CD14-positive monocyte (primary cell): ENCODE measurements around the gene ACBD5. TPM values are rescaled to one million over a fixed set of nuclear protein-coding genes. Genes with fewer than 3 reads are reported as not detected.

ENCODE experiments used
- DNase-seq, 3 donors: peaks; one replicate each; pipeline ENCODE4 v3.0.0-alpha.2; 2011 to 2022
- H2AFZ ChIP-seq: 2 replicates; pipeline ENCODE4 v1.6.0; 2012; ENCODE audit warnings: mild to moderate bottlenecking, low read depth, low read length, inconsistent platforms; ENCODE audit not compliant: insufficient read depth, poor library complexity, severe bottlenecking
- H3K27ac ChIP-seq, 2 donors: 1 replicate in 1 of 2; 2 replicates in 1 of 2; pipeline ENCODE4 v1.5.1; 2012 to 2013; ENCODE audit warnings: low read length in 2 of 2, control low read depth in 1 of 2, inconsistent platforms in 1 of 2, low read depth in 1 of 2, mild to moderate bottlenecking in 1 of 2
- H3K27me3 ChIP-seq, 2 donors: one replicate each; pipeline versions ENCODE4 v1.6.0 to v1.6.1; 2011 to 2013; ENCODE audit warnings: low read length in 2 of 2; ENCODE audit not compliant: control insufficient read depth in 2 of 2, insufficient read depth in 2 of 2
- H3K36me3 ChIP-seq, 2 donors: replicated peaks in 1 of 2; 1 replicate in 1 of 2; 2 replicates in 1 of 2; pipeline versions ENCODE4 v1.5.1 to v1.6.1; 2012 to 2013; ENCODE audit warnings: low read length in 2 of 2, control low read depth in 1 of 2, inconsistent platforms in 1 of 2, mild to moderate bottlenecking in 1 of 2; ENCODE audit not compliant: insufficient read depth in 2 of 2, control insufficient read depth in 1 of 2
- H3K4me1 ChIP-seq, 2 donors: 1 replicate in 1 of 2; 2 replicates in 1 of 2; pipeline versions ENCODE4 v1.5.1 to v1.6.1; 2012 to 2013; ENCODE audit warnings: low read length in 2 of 2, control low read depth in 1 of 2, inconsistent platforms in 1 of 2, mild to moderate bottlenecking in 1 of 2, moderate library complexity in 1 of 2; ENCODE audit not compliant: insufficient read depth in 2 of 2, control insufficient read depth in 1 of 2
- H3K4me2 ChIP-seq: replicated peaks from 2 replicates; pipeline ENCODE3; 2012; ENCODE audit warnings: low read length, moderate library complexity, mild to moderate bottlenecking; ENCODE audit not compliant: poor library complexity, severe bottlenecking; ENCODE audit errors: extremely low read depth
- H3K4me3 ChIP-seq, 3 experiments: fragments of 200-600 bp in 1 of 3; sonication (generic) in 1 of 3; replicated peaks in 1 of 3; 1 replicate in 2 of 3; 2 replicates in 1 of 3; pipeline ENCODE4 v1.5.1; 2011 to 2013; ENCODE audit warnings: low read length in 3 of 3, mild to moderate bottlenecking in 3 of 3, control low read depth in 2 of 3, low read depth in 2 of 3, inconsistent platforms in 1 of 3, moderate library complexity in 1 of 3
- H3K79me2 ChIP-seq: 2 replicates; pipeline ENCODE4 v1.6.0; 2012; ENCODE audit warnings: mild to moderate bottlenecking, control low read depth, inconsistent platforms, low read length, moderate library complexity; ENCODE audit not compliant: insufficient read depth
- H3K9ac ChIP-seq: 2 replicates; pipeline ENCODE4 v1.6.0; 2017; ENCODE audit warnings: low read length, mild to moderate bottlenecking; ENCODE audit not compliant: insufficient read depth, poor library complexity, severe bottlenecking
- H3K9me3 ChIP-seq, 2 donors: replicated peaks in 1 of 2; 1 replicate in 1 of 2; 2 replicates in 1 of 2; pipeline versions ENCODE4 v1.5.1 to v1.6.1; 2012 to 2013; ENCODE audit warnings: low read length in 2 of 2, control low read depth in 1 of 2; ENCODE audit not compliant: control insufficient read depth in 1 of 2, insufficient read depth in 1 of 2
- H4K20me1 ChIP-seq: 2 replicates; pipeline ENCODE4 v1.6.0; 2012; ENCODE audit warnings: mild to moderate bottlenecking, low read length, control low read depth, moderate library complexity; ENCODE audit not compliant: insufficient read depth
- H3K27ac Mint-ChIP-seq, 7 donors: one replicate each; pipeline ENCODE4 v1.8.0; 2020; ENCODE audit warnings: mild to moderate bottlenecking in 7 of 7, mixed read lengths in 7 of 7, moderate library complexity in 6 of 7, inconsistent platforms in 2 of 7
- H3K27me3 Mint-ChIP-seq, 3 donors: one replicate each; pipeline ENCODE4 v1.8.0; 2021 to 2022; ENCODE audit warnings: low read depth in 3 of 3, mild to moderate bottlenecking in 3 of 3, mixed read lengths in 3 of 3, moderate library complexity in 3 of 3, inconsistent platforms in 1 of 3
- H3K36me3 Mint-ChIP-seq, 2 donors: one replicate each; pipeline ENCODE4 v1.8.0; 2020; ENCODE audit warnings: mixed read lengths in 2 of 2, inconsistent platforms in 1 of 2, mild to moderate bottlenecking in 1 of 2
- H3K4me1 Mint-ChIP-seq: one replicate; pipeline ENCODE4 v1.8.0; 2020; ENCODE audit warnings: mild to moderate bottlenecking, mixed read lengths
- H3K4me3 Mint-ChIP-seq, 2 donors: one replicate each; pipeline ENCODE4 v1.8.0; 2020; ENCODE audit warnings: mild to moderate bottlenecking in 2 of 2, mixed read lengths in 2 of 2, moderate library complexity in 1 of 2
- H3K9me3 Mint-ChIP-seq, 7 donors: one replicate each; pipeline ENCODE4 v1.8.0; 2020 to 2022; ENCODE audit warnings: mixed read lengths in 7 of 7, mild to moderate bottlenecking in 6 of 7, moderate library complexity in 6 of 7, inconsistent platforms in 2 of 7
- WGBS: methylation state at CpG from one replicate; pipeline ENCODE4 v1.1.5; 2013; ENCODE audit warnings: missing lambda C conversion rate; ENCODE audit not compliant: insufficient coverage; 5-methylcytosine and 5-hydroxymethylcytosine counted together
- intact Hi-C, 2 donors: fragments of 100-400 bp; cut with micrococcal nuclease; formaldehyde crosslinking; loops; one replicate each; pipeline versions ENCODE4 v1.15.0 to v1.15.1; 2023
- polyA plus RNA-seq, 3 donors: library from polyadenylated mRNA; depleted of rRNA in 1 of 3; unstranded in 2 of 3; stranded (reverse) in 1 of 3; fragments of 300-500 nt in 2 of 3; fragments of >200 nt in 1 of 3; fragmentation: Illumina TruSeq in 2 of 3; gene quantifications; 1 replicate in 2 of 3; 2 replicates in 1 of 3; pipeline ENCODE4 v1.2.3, GENCODE V29; 2012 to 2021
- TF ChIP-seq, protein P1 (sequence below): fragments of 200-600 bp; IDR thresholded peaks from one replicate; pipeline ENCODE4 v1.8.0; 2022; ENCODE audit warnings: antibody characterized with exemption, mild to moderate bottlenecking

The ACBD5 gene
- polyA plus RNA-seq, 3 donors, result 13.6 to 17.5 (median 15.5) TPM

DNA sequence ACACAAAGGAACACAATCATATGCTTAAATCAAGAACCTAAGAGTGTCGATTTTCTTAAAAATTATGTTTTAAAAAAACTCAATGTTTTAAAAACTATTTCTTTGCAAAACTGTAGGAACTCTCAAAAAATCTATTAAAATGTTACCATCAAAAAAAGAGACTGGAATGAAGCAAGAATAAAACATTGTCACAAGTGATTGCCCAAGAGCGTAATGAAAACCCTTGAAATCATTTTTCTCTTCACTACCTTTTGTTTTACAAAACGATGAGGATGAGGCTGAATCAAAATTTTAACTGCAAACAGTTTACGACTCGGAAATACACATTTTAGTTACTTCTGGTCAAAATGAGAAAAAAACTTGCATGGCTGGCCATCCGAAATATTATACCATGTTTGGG, 87.3 kb downstream of the ACBD5 start:
- Mint-ChIP-seq H3K36me3 (peaks cover 11 to 18% of the 10 kb centered on the region in 2 donors), H3K9me3 (peaks cover 0 to 12% (median 0%) of the 10 kb centered on the region in 7 donors), H3K27ac (peak overlapping the region; percentile 100), H3K27me3 (no peaks in the 10 kb centered on the region), H3K4me3 (peak overlapping the region; percentile 99 to 100), H3K4me1 (peaks cover 35% of the 10 kb centered on the region)
- WGBS, result no CpG with 5 or more reads among the region's 6 CpGs
- intact Hi-C loops, result loop anchor here in 1 of 2 donors (5.0 kb wide), 1 partner anchor 51 kb away; the partner anchor contains the start of gene ANKRD26
- TF ChIP-seq, protein P1, sequence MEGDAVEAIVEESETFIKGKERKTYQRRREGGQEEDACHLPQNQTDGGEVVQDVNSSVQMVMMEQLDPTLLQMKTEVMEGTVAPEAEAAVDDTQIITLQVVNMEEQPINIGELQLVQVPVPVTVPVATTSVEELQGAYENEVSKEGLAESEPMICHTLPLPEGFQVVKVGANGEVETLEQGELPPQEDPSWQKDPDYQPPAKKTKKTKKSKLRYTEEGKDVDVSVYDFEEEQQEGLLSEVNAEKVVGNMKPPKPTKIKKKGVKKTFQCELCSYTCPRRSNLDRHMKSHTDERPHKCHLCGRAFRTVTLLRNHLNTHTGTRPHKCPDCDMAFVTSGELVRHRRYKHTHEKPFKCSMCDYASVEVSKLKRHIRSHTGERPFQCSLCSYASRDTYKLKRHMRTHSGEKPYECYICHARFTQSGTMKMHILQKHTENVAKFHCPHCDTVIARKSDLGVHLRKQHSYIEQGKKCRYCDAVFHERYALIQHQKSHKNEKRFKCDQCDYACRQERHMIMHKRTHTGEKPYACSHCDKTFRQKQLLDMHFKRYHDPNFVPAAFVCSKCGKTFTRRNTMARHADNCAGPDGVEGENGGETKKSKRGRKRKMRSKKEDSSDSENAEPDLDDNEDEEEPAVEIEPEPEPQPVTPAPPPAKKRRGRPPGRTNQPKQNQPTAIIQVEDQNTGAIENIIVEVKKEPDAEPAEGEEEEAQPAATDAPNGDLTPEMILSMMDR, result no peak
- Histone ChIP-seq H3K27ac (peak overlapping the region; percentile 98 to 99), H3K9me3 (no peaks in the 10 kb centered on the region), H3K4me2 (peak overlapping the region; percentile 100), H3K79me2 (peaks cover 90% of the 10 kb centered on the region), H3K36me3 (peaks cover 5 to 19% of the 10 kb centered on the region in 2 donors), H4K20me1 (peaks cover 40% of the 10 kb centered on the region), H3K4me1 (peaks cover 19 to 27% of the 10 kb centered on the region in 2 donors), H2AFZ (peak overlapping the region; percentile 68), H3K27me3 (no peaks in the 10 kb centered on the region), H3K4me3 (peak overlapping the region; percentile 78 to 89 (median 85)), H3K9ac (peak overlapping the region; percentile 93)
- DNase-seq, result no peak

DNA sequence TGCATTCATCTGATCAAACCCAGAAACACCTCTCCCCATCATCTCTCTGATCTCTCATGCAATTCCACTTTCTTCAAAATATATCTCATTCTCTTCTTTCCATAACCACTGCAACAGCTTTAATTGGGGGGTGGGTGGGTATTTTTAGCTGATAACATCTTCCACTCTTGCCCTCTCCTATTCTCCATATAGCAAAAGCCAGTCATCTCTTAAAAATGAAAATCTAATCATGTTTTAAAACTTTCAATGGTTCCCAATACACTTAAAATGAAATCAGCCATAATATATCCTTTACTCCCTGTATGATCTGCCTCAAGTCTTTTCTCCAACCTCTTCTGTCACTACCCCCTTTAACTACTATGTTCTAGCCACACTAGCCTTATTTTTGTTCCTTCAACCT, 87.9 kb downstream of the ACBD5 start:
- H4K20me1 ChIP-seq, result peaks cover 45% of the 10 kb centered on the region
- no peak overlapping the region for H3K27ac ChIP-seq
- Mint-ChIP-seq H3K27me3 (no peaks in the 10 kb centered on the region), H3K4me1 (peaks cover 35% of the 10 kb centered on the region), H3K27ac (peak overlapping the region in 2 of 7 donors; percentile 7 to 48), H3K36me3 (peaks cover 15 to 25% of the 10 kb centered on the region in 2 donors), H3K9me3 (peaks cover 0 to 12% (median 0%) of the 10 kb centered on the region in 7 donors), H3K4me3 (peak overlapping the region; percentile 99 to 100)
- H3K4me3 ChIP-seq, result peak overlapping the region in 1 of 3 experiments; percentile 85
- H3K4me1 ChIP-seq, result peaks cover 19 to 27% of the 10 kb centered on the region in 2 donors
- no peaks in the 10 kb centered on the region for H3K9me3 ChIP-seq
- H3K4me2 ChIP-seq, result peak overlapping the region; percentile 100
- peaks cover 11 to 22% of the 10 kb centered on the region in 2 donors for H3K36me3 ChIP-seq
- no peak overlapping the region for H2AFZ ChIP-seq
- H3K9ac ChIP-seq, result no peak overlapping the region
- TF ChIP-seq, protein P1, result no peak
- DNase-seq, result no peak
- peaks cover 90% of the 10 kb centered on the region for H3K79me2 ChIP-seq
- no peaks in the 10 kb centered on the region for H3K27me3 ChIP-seq
- intact Hi-C loops, result loop anchor here in 1 of 2 donors (5.0 kb wide), 1 partner anchor 50 kb away; the partner anchor contains the start of gene ANKRD26
